GM12878 (cell line): ENCODE results near the gene IL17F. TPM values are rescaled to one million over a fixed set of nuclear protein-coding genes. Genes with fewer than 3 reads are reported as not detected.

Experiments used
- ASH2L ChIP-seq: fragments of 300-600, 200-600 bp; sonication (generic); IDR thresholded peaks from 2 replicates; pipeline ENCODE4 v1.6.1; 2017; ENCODE audit warnings: low read depth, mild to moderate bottlenecking, borderline replicate concordance
- BHLHE40 ChIP-seq, 2 experiments: fragments of 450-650 bp in 1 of 2; IDR thresholded peaks; 2 replicates each; pipeline ENCODE4 v1.6.1; 2011 to 2017; ENCODE audit warnings: low read depth in 2 of 2, borderline replicate concordance in 1 of 2, improper control_type of control experiment in 1 of 2, low read length in 1 of 2, mild to moderate bottlenecking in 1 of 2
- CBX5 ChIP-seq: sonication (generic); IDR thresholded peaks from 2 replicates; pipeline ENCODE4 v1.6.1; 2016; ENCODE audit warnings: low read depth, moderate library complexity, mild to moderate bottlenecking, inconsistent platforms
- CHD2 ChIP-seq: IDR thresholded peaks from 2 replicates; pipeline ENCODE4 v1.6.1; 2011; ENCODE audit warnings: low read depth, low read length, improper control_type of control experiment, borderline replicate concordance
- E2F8 ChIP-seq: fragments of 450-650 bp; IDR thresholded peaks from 2 replicates; pipeline ENCODE4 v1.6.1; 2018; ENCODE audit warnings: mild to moderate bottlenecking, low read depth, moderate library complexity; ENCODE audit not compliant: partially characterized antibody
- EED ChIP-seq: sonication (generic); IDR thresholded peaks from 2 replicates; pipeline ENCODE4 v1.6.1; 2016; ENCODE audit warnings: antibody characterized with exemption, low read depth
- EP300 ChIP-seq, 2 experiments: fragments of 150-350 bp in 1 of 2; IDR thresholded peaks; 2 replicates each; pipeline ENCODE4 v1.6.1; 2011 to 2012; ENCODE audit warnings: low read depth in 2 of 2, low read length in 2 of 2, borderline replicate concordance in 1 of 2, improper control_type of control experiment in 1 of 2, inconsistent platforms in 1 of 2; ENCODE audit not compliant: control insufficient read depth in 1 of 2
- FOXM1 ChIP-seq: IDR thresholded peaks from 2 replicates; pipeline ENCODE4 v1.6.1; 2012; ENCODE audit warnings: low read depth, mild to moderate bottlenecking, inconsistent platforms, low read length, moderate library complexity
- HCFC1 ChIP-seq: fragments of 150-350 bp; IDR thresholded peaks from 2 replicates; pipeline ENCODE4 v1.6.1; 2014; ENCODE audit warnings: low read length
- HSF1 ChIP-seq: fragments of 150-350 bp; IDR thresholded peaks from 2 replicates; pipeline ENCODE4 v1.6.1; 2014; ENCODE audit warnings: mild to moderate bottlenecking, low read depth, low read length
- KAT2A ChIP-seq: conservative IDR thresholded peaks from 2 replicates; pipeline ENCODE4 v1.6.1; 2011; ENCODE audit warnings: low read depth, low read length; ENCODE audit not compliant: control insufficient read depth
- NBN ChIP-seq: fragments of 450-650 bp; IDR thresholded peaks from 2 replicates; pipeline ENCODE4 v1.6.1; 2016
- NFYB ChIP-seq: IDR thresholded peaks from 2 replicates; pipeline ENCODE4 v1.6.1; 2011; ENCODE audit warnings: low read depth, mild to moderate bottlenecking, low read length, improper control_type of control experiment, moderate library complexity; ENCODE audit not compliant: insufficient read depth
- NR2F1 ChIP-seq: fragments of 450-650 bp; conservative IDR thresholded peaks from 2 replicates; pipeline ENCODE4 v1.6.1; 2017; ENCODE audit warnings: mild to moderate bottlenecking
- PKNOX1 ChIP-seq: fragments of 450-650 bp; IDR thresholded peaks from 2 replicates; pipeline ENCODE4 v1.6.1; 2016; ENCODE audit warnings: mild to moderate bottlenecking
- POU2F2 ChIP-seq: IDR thresholded peaks from 3 replicates; pipeline ENCODE4 v1.6.1; 2011; ENCODE audit warnings: low read depth, mild to moderate bottlenecking, low read length, borderline replicate concordance
- SMC3 ChIP-seq: IDR thresholded peaks from 2 replicates; pipeline ENCODE4 v1.6.1; 2011; ENCODE audit warnings: low read length, improper control_type of control experiment, borderline replicate concordance
- SP1 ChIP-seq: IDR thresholded peaks from one replicate; pipeline ENCODE4 v1.6.1; 2011; ENCODE audit warnings: low read depth, low read length
- SPI1 ChIP-seq: IDR thresholded peaks from 2 replicates; pipeline ENCODE4 v1.6.1; 2011; ENCODE audit warnings: low read depth, mild to moderate bottlenecking, low read length, moderate library complexity, borderline replicate concordance; ENCODE audit not compliant: insufficient read depth
- SUZ12 ChIP-seq: fragments of 200-600 bp; sonication (generic); IDR thresholded peaks from one replicate; pipeline ENCODE4 v1.6.1; 2018; ENCODE audit warnings: antibody characterized with exemption, mild to moderate bottlenecking; ENCODE audit not compliant: unreplicated experiment
- ZNF384 ChIP-seq: IDR thresholded peaks from 2 replicates; pipeline ENCODE4 v1.6.1; 2012; ENCODE audit warnings: low read depth, mild to moderate bottlenecking, low read length, improper control_type of control experiment, borderline replicate concordance
- polyA plus RNA-seq, 11 experiments: library from polyadenylated mRNA; depleted of rRNA in 4 of 11; unstranded in 6 of 11; stranded (reverse) in 5 of 11; fragments of >200 nt; fragmentation: Nextera tagmentation in 4 of 11; fragmentation: Illumina TruSeq in 1 of 11; extraction: Ambion mirVana in 4 of 11; extraction: Trizol in 1 of 11; gene quantifications; 1 replicate in 1 of 11; 2 replicates in 10 of 11; pipeline versions ENCODE4 v1.2.1 to v1.2.3, GENCODE V29; 2011 to 2016; ENCODE audit warnings: inconsistent platforms in 2 of 11, missing spikeins in 2 of 11, low read depth in 1 of 11
- total RNA-seq, 4 experiments: library from RNA; depleted of rRNA in 3 of 4; stranded (reverse); fragments of >200 nt in 3 of 4; fragmentation: Illumina TruSeq in 1 of 4; extraction: Trizol in 1 of 4; gene quantifications; 2 replicates each; pipeline versions ENCODE4 v1.2.1 to v1.2.3, GENCODE V29; 2013 to 2021
- TF ChIP-seq, protein P1 (sequence below): fragments of 450-650 bp; IDR thresholded peaks from 2 replicates; pipeline ENCODE4 v1.6.1; 2016; ENCODE audit warnings: mild to moderate bottlenecking
- TF ChIP-seq, protein P2 (sequence below): IDR thresholded peaks from 2 replicates; pipeline ENCODE4 v1.6.1; 2012; ENCODE audit warnings: low read length, inconsistent platforms

IL17F gene
- total and polyA plus RNA-seq, 10 of the 15 experiments (the other 5 are each of a cell fraction or from before 2014, with no cell fraction given), result 0.20 TPM; not detected in 9

GRCh38 chr6:52227495-52227894, 16.8 kb downstream of the IL17F start (continued):
- TF ChIP-seq, protein P1, sequence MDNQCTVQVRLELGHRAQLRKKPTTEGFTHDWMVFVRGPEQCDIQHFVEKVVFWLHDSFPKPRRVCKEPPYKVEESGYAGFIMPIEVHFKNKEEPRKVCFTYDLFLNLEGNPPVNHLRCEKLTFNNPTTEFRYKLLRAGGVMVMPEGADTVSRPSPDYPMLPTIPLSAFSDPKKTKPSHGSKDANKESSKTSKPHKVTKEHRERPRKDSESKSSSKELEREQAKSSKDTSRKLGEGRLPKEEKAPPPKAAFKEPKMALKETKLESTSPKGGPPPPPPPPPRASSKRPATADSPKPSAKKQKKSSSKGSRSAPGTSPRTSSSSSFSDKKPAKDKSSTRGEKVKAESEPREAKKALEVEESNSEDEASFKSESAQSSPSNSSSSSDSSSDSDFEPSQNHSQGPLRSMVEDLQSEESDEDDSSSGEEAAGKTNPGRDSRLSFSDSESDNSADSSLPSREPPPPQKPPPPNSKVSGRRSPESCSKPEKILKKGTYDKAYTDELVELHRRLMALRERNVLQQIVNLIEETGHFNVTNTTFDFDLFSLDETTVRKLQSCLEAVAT, result peak; percentile 69
- no peak for TF ChIP-seq ASH2L
- TF ChIP-seq SUZ12, result no peak
- peak; percentile 83 for TF ChIP-seq SPI1
- TF ChIP-seq EP300 (IDR thresholded peaks at IDR 0.05; ENCODE audit: borderline replicate concordance in 1 of 2, control insufficient read depth in 1 of 2, low read depth in 2 of 2, low read length in 2 of 2), result peak; percentile 72 to 93; a peak in 3 of 4 replicates
- peak; percentile 60 to 77 for TF ChIP-seq BHLHE40 (IDR thresholded peaks at IDR 0.05; ENCODE audit: borderline replicate concordance in 1 of 2, low read depth in 2 of 2, low read length in 1 of 2)
- peak; percentile 61 for TF ChIP-seq SP1
- no peak for TF ChIP-seq ZNF384
- no peak for TF ChIP-seq HCFC1
- TF ChIP-seq HSF1, result no peak
- peak; percentile 74; the same call in 1 of the 2 replicates for TF ChIP-seq NBN
- TF ChIP-seq, protein P2, sequence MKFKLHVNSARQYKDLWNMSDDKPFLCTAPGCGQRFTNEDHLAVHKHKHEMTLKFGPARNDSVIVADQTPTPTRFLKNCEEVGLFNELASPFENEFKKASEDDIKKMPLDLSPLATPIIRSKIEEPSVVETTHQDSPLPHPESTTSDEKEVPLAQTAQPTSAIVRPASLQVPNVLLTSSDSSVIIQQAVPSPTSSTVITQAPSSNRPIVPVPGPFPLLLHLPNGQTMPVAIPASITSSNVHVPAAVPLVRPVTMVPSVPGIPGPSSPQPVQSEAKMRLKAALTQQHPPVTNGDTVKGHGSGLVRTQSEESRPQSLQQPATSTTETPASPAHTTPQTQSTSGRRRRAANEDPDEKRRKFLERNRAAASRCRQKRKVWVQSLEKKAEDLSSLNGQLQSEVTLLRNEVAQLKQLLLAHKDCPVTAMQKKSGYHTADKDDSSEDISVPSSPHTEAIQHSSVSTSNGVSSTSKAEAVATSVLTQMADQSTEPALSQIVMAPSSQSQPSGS, result peak; percentile 97
- no peak for TF ChIP-seq KAT2A
- TF ChIP-seq NFYB, result no peak
- TF ChIP-seq PKNOX1, result peak; percentile 42; the same call in 1 of the 2 replicates
- TF ChIP-seq POU2F2, result peak; percentile 85; the same call in 1 of the 3 replicates
- TF ChIP-seq EED, result peak; percentile 94
- TF ChIP-seq NR2F1, result peak; percentile 79
- 0 out of 2 replicates have a peak, but pooled peaks have one; percentile 35 for TF ChIP-seq CHD2
- no peak for TF ChIP-seq E2F8
- no peak for TF ChIP-seq SMC3
- TF ChIP-seq CBX5, result peak; percentile 89; the same call in 1 of the 2 replicates
- TF ChIP-seq FOXM1, result peak; percentile 91
